Loucy (cell line): ENCODE measurements around the gene SLC9C2.
"Not testable (repeated sequence)": the region's sequence is repeated elsewhere in the genome, so short reads cannot be mapped to it uniquely, and the experiment has no call there.

Source experiments
- EZH2phosphoT487 ChIP-seq: fragments of 200-600 bp; IDR thresholded peaks from 2 replicates; pipeline ENCODE4 v1.6.1; 2018; ENCODE audit warnings: antibody characterized with exemption, mild to moderate bottlenecking, moderate library complexity, borderline replicate concordance
- TF ChIP-seq, protein P1 (sequence below): fragments of 200-600 bp; sonication (generic); conservative IDR thresholded peaks from 2 replicates; pipeline ENCODE4 v1.5.1; 2014; ENCODE audit warnings: mild to moderate bottlenecking, antibody characterized with exemption, low read length

- TF ChIP-seq, protein P1, sequence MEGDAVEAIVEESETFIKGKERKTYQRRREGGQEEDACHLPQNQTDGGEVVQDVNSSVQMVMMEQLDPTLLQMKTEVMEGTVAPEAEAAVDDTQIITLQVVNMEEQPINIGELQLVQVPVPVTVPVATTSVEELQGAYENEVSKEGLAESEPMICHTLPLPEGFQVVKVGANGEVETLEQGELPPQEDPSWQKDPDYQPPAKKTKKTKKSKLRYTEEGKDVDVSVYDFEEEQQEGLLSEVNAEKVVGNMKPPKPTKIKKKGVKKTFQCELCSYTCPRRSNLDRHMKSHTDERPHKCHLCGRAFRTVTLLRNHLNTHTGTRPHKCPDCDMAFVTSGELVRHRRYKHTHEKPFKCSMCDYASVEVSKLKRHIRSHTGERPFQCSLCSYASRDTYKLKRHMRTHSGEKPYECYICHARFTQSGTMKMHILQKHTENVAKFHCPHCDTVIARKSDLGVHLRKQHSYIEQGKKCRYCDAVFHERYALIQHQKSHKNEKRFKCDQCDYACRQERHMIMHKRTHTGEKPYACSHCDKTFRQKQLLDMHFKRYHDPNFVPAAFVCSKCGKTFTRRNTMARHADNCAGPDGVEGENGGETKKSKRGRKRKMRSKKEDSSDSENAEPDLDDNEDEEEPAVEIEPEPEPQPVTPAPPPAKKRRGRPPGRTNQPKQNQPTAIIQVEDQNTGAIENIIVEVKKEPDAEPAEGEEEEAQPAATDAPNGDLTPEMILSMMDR = not testable (repeated sequence)
- not testable (repeated sequence) for TF ChIP-seq EZH2phosphoT487
Observed at GRCh38 chr1:173642450-173643139, 39.7 kb upstream of the SLC9C2 start.
